SKM-1 (cell line): Measurements from ENCODE around the gene SYNE1.

ENCODE experiments used
- DNase-seq: peaks from one replicate; lab custom pipeline; 2025; ENCODE audit not compliant: unreplicated experiment; lab: John Stamatoyannopoulos, UW

The SYNE1 gene

DNA sequence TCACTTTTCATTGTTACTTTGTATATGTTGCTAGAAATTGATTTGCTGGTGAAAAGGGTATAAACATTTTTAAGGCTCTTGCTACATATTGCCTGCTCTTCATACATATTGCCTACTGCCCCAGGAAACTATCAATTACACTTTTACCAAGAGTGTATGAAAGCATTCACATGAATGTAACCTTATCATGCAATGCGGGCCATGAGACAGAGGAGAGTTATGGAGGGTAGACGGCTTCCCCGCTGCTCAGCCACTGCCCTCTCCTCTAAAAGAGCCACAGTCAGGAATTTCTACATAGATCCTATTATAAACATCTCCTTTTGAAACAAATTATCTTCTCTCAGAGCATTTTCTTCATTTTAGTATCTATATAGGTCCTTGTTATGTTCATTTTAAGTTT is 565.3 kb downstream of the SYNE1 start:
- DNase-seq, result no peak
